Measurements from ENCODE around the gene YDJC.
"Not testable (repeated sequence)": the region's sequence is repeated elsewhere in the genome, so short reads cannot be mapped to it uniquely, and the experiment has no call there.

The YDJC gene

DNA sequence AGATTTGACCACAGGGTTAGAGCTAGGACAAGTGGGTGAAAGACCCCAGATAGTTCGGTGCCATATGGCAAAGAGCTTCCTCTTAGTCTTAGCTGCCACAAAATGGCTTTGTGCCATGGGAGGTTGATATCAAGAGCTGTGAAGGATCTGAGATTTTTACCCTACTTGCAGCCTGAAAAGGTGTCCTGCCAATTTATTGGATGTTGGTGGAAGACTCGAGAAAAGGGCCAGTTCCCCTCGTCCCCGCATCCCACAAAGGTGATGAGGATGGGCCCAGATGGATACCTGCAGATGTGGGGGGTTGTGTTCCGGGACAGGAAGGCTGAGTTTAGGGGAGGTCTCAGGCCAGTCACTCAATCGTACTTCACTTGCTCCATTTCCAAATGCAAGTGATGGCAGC, 27.2 kb downstream of the YDJC start:
- no peak for DNase-seq

DNA sequence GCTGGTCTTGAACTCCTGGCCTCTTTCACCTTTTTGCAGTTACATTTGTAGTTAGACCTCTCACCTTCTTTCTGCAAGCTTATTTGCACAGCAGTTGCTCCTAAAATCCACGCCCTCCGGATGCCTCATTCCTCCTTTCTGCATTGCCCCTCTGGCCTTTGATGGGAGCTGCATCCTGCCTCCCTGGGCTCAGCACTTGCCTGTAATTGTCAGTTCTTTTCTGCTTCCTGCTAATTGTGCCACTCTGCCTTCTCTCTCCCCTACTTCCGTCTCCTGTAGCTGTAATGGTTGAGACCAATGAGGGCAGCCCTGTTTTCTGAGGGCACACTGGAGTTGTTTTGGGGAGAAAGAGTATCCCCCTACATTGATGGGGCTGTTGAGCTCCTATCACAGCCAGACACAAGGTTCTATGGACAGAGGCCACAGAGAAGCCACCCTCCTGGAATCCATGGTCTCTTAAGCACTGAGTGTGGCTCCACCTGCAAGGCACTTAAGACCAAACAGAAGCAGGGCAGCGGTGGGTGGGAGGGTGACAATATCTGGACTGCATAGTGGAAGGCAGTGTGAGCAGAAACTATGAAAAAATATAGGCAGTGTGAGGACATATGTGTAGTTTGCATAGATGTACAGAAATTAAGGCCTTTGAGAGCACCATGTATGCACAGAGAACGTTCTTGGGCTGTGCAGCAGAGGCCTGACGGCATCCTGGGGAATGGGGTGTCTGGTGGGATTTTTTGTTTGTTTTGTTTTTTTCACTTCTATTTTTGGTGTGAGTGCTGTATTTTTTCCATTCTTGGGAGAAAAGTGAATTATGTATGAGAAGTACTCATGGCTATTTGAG, 30.5 kb downstream of the YDJC start:
- no peak for DNase-seq

GRCh38 chr22:21598302-21598701, 31.5 kb downstream of the YDJC start:
- DNase-seq: no peak

- not testable (repeated sequence) for DNase-seq
These were observed 33.3 kb downstream of the YDJC start for GRCh38 chr22:21596356-21597135.

GRCh38 chr22:21594865-21595452, 34.9 kb downstream of the YDJC start:
- DNase-seq: no peak

GRCh38 chr22:21593406-21594232, 36.2 kb downstream of the YDJC start:
- no peak for DNase-seq

DNA sequence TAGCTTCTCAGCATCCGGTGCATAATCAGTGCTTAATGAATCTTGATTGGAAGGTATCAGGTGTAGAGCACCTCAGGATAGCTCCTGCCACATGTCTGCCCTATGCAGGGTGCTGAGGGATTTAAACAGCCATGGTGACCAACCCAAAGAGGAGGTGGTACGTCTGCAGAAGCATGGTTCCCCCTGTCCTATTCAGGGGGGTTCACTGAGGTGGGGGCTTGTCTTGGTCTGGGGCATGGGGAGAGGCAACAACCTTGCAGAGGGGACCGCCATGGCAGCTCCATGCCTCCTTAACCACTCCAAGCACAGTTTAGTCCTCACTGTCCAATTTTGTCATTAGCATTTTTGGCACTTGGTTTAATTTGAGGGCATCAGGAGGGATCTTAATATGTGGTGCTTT, 37.4 kb downstream of the YDJC start:
- DNase-seq: no peak

GRCh38 chr22:21591695-21592094, 38.1 kb downstream of the YDJC start:
- no peak for DNase-seq

DNA sequence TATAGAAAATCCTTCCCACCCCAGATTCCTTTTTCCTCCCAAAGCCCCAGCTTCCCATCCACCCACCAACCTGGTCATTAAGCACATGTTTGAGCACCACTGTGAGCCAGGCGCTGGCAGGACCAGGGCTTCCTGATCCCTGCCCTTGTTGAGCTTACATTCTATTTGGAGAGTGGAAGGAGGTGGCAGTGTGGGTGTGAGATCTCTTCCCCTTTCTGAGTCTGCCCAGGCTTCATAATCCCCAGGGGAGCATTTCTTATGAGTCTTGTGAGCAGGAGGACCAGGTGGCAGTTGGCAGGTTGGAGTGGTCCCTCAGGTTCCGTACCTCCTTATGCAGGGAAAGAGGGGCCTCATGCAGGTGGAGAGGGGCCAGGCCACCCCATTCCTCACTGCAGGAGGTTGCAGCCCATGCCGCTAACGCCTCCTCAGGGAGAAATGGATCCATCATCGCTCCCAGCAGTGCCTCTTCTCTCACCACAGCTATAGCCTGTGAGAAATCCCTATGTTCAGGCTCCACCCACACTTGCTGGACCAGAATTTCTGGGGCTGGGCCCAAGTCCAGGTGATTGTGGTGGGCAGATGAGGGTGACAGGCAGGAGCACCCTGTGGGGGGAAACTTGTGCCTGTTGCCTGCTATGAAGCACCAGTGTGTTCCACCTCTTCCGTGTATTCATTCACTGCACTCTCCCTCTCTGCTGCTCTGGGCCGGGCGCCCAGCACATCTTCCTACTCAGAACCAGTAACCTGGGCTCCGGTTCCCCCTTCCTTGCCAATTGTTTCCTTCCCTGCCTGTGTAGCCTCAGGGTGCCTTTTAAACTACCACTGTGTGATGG, 38.8 kb downstream of the YDJC start:
- DNase-seq: no peak

- DNase-seq: no peak
These were observed 40.4 kb downstream of the YDJC start for GRCh38 chr22:21589396-21589795.

GRCh38 chr22:21587803-21588611, 41.8 kb downstream of the YDJC start:
- no peak for DNase-seq

DNA sequence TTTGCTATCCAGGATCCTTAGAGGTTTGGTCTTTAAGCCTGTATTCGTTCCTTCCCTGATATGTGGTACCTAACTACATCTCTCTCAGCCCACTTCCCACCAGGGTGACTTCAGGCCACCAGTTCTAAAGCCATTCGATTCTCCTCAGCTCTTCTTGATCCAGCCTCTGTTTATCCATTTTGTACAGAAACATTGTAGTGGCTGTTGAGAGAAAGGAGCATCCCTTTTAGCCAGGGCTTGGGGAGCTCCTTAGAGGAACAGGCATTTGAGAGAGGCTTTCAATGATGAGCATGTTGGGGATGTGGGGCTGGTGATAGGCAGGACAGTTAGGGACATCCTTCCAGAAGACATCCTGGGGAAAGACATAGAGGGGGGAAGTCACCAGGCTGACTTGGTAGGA, 44.4 kb downstream of the YDJC start:
- no peak for DNase-seq

DNA sequence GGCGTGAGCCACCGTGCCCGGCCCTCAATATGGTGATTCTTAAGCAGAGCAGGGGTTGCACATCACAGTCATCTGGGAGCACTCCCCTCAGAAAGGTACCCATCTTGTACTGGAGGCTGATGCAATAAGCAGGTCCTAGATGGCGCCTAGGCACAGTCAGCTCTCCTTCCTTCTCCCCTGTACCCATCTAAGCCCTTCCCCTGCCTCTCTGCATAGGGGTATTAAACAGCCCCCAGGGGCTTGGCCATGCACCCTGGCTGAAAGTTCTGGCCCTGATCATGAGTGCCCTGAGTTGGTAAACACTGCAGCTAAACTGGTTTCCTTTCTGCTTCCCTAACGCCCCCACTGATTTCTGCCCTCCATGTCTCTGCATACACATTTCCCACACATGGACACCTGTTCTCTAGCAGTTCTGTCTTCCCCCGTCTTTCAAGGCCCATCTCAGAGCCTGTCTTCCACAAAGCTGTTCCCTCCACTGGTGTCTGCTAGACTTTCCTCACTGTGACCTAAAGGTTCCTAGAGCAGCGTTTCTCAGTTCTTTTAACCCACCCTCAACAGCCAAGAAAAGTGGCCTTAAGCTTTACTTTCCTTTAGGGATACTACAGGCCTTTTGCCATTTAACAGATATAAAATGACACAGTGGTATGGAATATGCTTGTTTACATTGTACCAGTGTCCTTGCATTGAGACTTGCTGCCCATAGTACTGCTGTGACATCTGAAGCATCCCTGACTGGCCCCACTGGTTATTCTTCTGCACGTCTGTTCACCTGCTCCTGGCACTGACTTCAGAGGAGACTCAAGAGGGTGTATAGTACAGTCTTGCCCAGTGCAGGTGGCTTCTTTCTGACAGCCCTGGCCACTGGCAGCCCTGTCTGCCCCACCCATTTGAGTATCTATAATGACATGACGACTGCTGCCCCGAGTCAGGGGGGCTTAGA, 46.8 kb downstream of the YDJC start:
- no peak for DNase-seq

DNA sequence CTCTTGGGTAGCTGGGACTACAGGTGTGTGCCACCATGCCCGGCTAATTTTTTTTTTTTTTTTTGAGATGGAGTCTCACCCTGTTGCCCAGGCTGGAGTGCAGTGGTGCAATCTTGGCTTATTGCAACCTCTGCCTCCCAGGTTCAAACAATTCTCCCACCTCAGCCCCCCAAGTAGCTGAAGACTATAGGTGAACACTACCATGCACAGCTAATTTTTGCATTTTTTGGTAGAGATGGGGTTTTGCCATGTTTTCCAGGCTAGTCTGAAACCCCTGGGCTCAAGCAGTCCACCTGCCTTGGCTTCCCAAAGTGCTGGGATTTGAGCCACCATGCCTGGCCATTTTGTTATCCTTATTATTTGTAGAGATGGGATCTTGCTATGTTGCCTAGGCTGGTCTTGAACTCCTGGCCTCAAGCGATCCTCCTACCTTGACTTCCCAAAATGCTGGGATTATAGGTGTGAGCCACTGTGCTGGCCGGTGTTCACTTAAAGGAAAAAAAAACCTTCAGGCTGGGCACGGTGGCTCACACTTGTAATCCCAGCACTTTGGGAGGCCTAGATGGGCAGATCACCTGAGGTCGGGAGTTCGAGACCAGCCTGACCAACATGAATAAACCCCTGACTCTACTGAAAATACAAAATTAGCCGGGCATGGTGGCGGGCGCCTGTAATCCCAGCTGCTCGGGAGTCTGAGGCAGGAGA, 48.7 kb downstream of the YDJC start:
- DNase-seq: not testable (repeated sequence)

- DNase-seq: not testable (repeated sequence)
These were observed 49.2 kb downstream of the YDJC start for GRCh38 chr22:21580623-21581007.

DNA sequence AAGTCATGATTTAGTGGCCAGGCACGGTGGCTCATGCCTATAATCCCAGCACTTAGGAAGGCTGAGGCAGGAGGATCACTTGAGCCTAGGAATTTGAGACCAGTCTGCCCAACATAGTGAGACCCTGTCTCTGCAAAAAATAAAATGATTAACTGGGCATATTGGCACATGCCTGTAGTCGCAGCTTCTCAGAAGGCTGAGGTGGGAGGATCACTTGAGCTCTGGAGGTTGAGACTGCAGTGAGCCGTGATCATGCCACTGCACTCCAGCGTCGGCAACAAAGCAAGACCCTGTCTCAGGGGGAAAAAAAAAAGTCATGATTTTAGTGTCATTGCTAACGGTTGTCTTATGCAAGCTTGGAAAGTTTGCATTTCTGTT, 50.4 kb downstream of the YDJC start:
- DNase-seq: no peak
